ENCODE results near the gene DCUN1D3. TPM values are rescaled to one million over a fixed set of nuclear protein-coding genes. Genes with fewer than 3 reads are reported as not detected.
A peak's percentile ranks its signal among the peaks of the same experiment; 100 is the strongest.
"Not testable (repeated sequence)": the region's sequence is repeated elsewhere in the genome, so short reads cannot be mapped to it uniquely, and the experiment has no call there.

DCUN1D3 gene
- total and polyA plus RNA-seq, 2 donors (not counting 1 experiment from before 2014, with no cell fraction given) = 20.4 to 42.8 TPM

DNA sequence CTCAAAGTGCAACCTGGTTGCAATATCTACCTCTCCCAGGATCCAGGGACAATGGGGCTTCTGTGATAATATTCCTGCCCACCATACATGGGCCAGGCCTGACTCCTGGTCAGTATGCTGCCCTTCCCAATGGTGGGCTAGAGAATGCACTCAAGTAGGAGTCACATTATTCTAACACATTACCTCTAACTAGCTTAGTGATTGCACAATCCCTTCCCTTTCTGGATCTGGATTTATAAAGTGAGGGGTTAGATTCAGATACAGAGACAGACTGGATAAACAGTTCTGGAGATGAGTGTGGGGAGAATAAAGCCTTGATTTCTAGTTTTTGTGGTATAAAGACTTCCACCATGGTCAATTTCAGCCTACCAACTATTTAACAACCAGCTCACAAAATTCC is 33.4 kb upstream of the DCUN1D3 start:
- Histone ChIP-seq H3K27ac (ENCODE audit: insufficient read depth, low read length) (no peak overlapping the region), H3K9ac (ENCODE audit: insufficient read depth, low read length) (no peak overlapping the region), H3K4me1 (ENCODE audit: control insufficient read depth, extremely low read depth, insufficient read depth, low read length) (no peaks in the 10 kb centered on the region), H3K9me3 (ENCODE audit: control insufficient read depth, insufficient read depth, low read depth, low read length) (no peaks in the 10 kb centered on the region), H4K20me1 (ENCODE audit: control insufficient read depth, extremely low read depth, insufficient read depth, low read length) (no peaks in the 10 kb centered on the region), H3K4me2 (ENCODE audit: extremely low read depth, insufficient read depth, low read length) (no peak overlapping the region), H3K27me3 (ENCODE audit: control insufficient read depth, insufficient read depth, low read length) (no peaks in the 10 kb centered on the region), H3K79me2 (ENCODE audit: control insufficient read depth, insufficient read depth, low read length) (no peaks in the 10 kb centered on the region), H3K36me3 (ENCODE audit: control insufficient read depth, insufficient read depth, low read length) (no peaks in the 10 kb centered on the region), H3K4me3 (replicated peaks in 1 of 4; ENCODE audit: control extremely low read depth in 1 of 4, insufficient read depth in 1 of 4, low read depth in 3 of 4, low read length in 4 of 4) (no peak overlapping the region), H2AFZ (ENCODE audit: low read length) (no peak overlapping the region)
- no peak for DNase-seq (ENCODE audit: low read depth in 2 of 2)
- TF ChIP-seq, protein P1, sequence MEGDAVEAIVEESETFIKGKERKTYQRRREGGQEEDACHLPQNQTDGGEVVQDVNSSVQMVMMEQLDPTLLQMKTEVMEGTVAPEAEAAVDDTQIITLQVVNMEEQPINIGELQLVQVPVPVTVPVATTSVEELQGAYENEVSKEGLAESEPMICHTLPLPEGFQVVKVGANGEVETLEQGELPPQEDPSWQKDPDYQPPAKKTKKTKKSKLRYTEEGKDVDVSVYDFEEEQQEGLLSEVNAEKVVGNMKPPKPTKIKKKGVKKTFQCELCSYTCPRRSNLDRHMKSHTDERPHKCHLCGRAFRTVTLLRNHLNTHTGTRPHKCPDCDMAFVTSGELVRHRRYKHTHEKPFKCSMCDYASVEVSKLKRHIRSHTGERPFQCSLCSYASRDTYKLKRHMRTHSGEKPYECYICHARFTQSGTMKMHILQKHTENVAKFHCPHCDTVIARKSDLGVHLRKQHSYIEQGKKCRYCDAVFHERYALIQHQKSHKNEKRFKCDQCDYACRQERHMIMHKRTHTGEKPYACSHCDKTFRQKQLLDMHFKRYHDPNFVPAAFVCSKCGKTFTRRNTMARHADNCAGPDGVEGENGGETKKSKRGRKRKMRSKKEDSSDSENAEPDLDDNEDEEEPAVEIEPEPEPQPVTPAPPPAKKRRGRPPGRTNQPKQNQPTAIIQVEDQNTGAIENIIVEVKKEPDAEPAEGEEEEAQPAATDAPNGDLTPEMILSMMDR (conservative IDR thresholded peaks at IDR 0.05 in 1 of 2, IDR thresholded peaks at IDR 0.05 in 1 of 2; ENCODE audit: low read depth in 1 of 2, low read length in 2 of 2) = no peak

DNA sequence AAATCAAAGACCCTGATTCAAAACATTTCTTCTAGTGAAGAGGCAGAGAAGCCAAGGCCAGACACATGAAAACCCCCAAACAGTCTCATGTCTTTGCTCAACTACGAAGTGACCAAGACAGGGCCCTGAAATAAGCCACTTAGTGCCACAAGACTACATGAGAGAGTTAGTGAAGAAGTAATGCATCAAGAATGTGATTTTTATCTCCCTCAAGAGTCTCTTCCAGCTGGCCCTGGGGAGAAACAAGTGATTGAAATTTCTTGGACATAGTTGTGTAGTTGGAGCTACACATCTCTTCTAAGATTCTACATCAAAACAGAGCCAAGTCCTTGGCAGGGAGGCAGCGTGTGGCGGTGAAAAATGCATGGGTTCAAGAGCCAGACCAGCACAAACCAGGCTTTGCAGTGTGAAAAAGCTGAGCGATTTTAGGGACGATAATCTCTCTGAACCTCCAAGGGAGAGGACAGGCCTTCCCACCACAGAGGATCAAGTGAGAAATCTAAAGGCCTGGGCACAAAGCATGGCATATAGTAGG is 31.0 kb upstream of the DCUN1D3 start:
- no peak overlapping the region for H3K4me3 ChIP-seq (replicated peaks in 1 of 4; ENCODE audit: control extremely low read depth in 1 of 4, insufficient read depth in 1 of 4, low read depth in 3 of 4, low read length in 4 of 4)
- no peaks in the 10 kb centered on the region for H3K4me1 ChIP-seq (ENCODE audit: control insufficient read depth, extremely low read depth, insufficient read depth, low read length)
- H3K36me3 ChIP-seq (ENCODE audit: control insufficient read depth, insufficient read depth, low read length) = no peaks in the 10 kb centered on the region
- no peak overlapping the region for H3K27ac ChIP-seq (ENCODE audit: insufficient read depth, low read length)
- H3K9ac ChIP-seq (ENCODE audit: insufficient read depth, low read length) = no peak overlapping the region
- no peak overlapping the region for H3K4me2 ChIP-seq (ENCODE audit: extremely low read depth, insufficient read depth, low read length)
- DNase-seq (ENCODE audit: low read depth in 2 of 2) = peak in 1 of 2 donors; percentile 54
- H2AFZ ChIP-seq (ENCODE audit: low read length) = no peak overlapping the region
- H4K20me1 ChIP-seq (ENCODE audit: control insufficient read depth, extremely low read depth, insufficient read depth, low read length) = no peaks in the 10 kb centered on the region
- no peaks in the 10 kb centered on the region for H3K9me3 ChIP-seq (ENCODE audit: control insufficient read depth, insufficient read depth, low read depth, low read length)
- H3K27me3 ChIP-seq (ENCODE audit: control insufficient read depth, insufficient read depth, low read length) = no peaks in the 10 kb centered on the region
- TF ChIP-seq, protein P1 (conservative IDR thresholded peaks at IDR 0.05 in 1 of 2, IDR thresholded peaks at IDR 0.05 in 1 of 2; ENCODE audit: low read depth in 1 of 2, low read length in 2 of 2) = no peak
- TF ChIP-seq EZH2 (IDR thresholded peaks at IDR 0.05; ENCODE audit: low read length, missing control alignments) = no peak
- H3K79me2 ChIP-seq (ENCODE audit: control insufficient read depth, insufficient read depth, low read length) = no peaks in the 10 kb centered on the region

DNA sequence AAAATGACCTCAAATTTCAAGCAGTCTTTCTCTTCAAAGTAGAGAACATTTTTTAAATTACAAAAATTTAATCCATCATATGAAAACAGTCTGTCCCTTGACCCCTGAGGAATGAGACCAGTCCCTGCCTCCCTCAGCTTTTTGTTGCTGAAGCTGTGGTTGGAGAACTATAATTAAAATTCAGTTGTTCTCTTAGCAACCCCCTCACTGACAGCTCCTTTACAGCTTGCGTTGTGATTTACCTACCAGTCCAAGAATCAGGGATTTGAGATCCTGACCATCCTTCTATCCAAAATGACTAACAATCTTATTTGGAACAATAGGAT is 30.2 kb upstream of the DCUN1D3 start:
- Histone ChIP-seq H3K27ac (ENCODE audit: insufficient read depth, low read length) (no peak overlapping the region), H3K9ac (ENCODE audit: insufficient read depth, low read length) (no peak overlapping the region), H3K9me3 (ENCODE audit: control insufficient read depth, insufficient read depth, low read depth, low read length) (no peaks in the 10 kb centered on the region), H3K4me1 (ENCODE audit: control insufficient read depth, extremely low read depth, insufficient read depth, low read length) (no peaks in the 10 kb centered on the region), H3K4me2 (ENCODE audit: extremely low read depth, insufficient read depth, low read length) (no peak overlapping the region), H4K20me1 (ENCODE audit: control insufficient read depth, extremely low read depth, insufficient read depth, low read length) (no peaks in the 10 kb centered on the region), H2AFZ (ENCODE audit: low read length) (no peak overlapping the region), H3K36me3 (ENCODE audit: control insufficient read depth, insufficient read depth, low read length) (no peaks in the 10 kb centered on the region), H3K27me3 (ENCODE audit: control insufficient read depth, insufficient read depth, low read length) (no peaks in the 10 kb centered on the region), H3K79me2 (ENCODE audit: control insufficient read depth, insufficient read depth, low read length) (no peaks in the 10 kb centered on the region), H3K4me3 (replicated peaks in 1 of 4; ENCODE audit: control extremely low read depth in 1 of 4, insufficient read depth in 1 of 4, low read depth in 3 of 4, low read length in 4 of 4) (no peak overlapping the region)
- peak in 1 of 2 donors; percentile 50 for DNase-seq (ENCODE audit: low read depth in 2 of 2)
- no peak for TF ChIP-seq EZH2 (IDR thresholded peaks at IDR 0.05; ENCODE audit: low read length, missing control alignments)
- TF ChIP-seq, protein P1 (conservative IDR thresholded peaks at IDR 0.05 in 1 of 2, IDR thresholded peaks at IDR 0.05 in 1 of 2; ENCODE audit: low read depth in 1 of 2, low read length in 2 of 2) = no peak

DNA sequence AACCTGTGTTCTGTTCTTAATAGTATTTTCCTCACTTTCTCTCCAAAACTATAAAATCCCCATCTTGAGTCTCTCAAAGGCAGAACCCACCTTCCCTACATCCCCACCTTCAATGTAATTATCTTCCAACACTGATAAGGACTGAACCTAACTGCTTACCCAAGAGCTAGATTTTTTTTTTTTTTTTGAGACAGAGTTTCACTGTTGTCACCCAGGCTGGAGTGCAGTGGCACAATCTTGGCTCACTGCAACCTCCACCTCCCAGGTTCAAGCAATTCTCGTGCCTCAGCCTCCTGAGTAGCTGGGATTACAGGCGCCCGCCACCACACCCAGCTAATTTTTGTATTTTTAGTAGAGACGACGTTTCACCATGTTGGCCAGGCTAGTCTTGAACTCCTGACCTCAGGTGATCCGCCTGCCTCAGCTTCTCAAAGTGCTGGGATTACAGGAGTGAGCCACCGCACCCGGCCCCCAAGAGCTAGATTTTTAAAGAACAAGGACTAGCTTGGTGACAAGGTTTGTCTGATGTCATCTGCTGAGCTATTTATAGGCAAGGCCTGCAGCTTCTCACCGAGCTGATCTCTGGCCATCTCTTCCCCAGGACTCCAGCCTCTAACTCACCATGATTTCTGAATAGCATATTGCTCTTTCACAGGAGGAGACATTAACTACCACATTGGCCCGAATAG is 29.7 kb upstream of the DCUN1D3 start:
- not testable (repeated sequence) for H2AFZ ChIP-seq (ENCODE audit: low read length); H3K4me1 ChIP-seq (ENCODE audit: control insufficient read depth, extremely low read depth, insufficient read depth, low read length); H3K27ac ChIP-seq (ENCODE audit: insufficient read depth, low read length); H3K79me2 ChIP-seq (ENCODE audit: control insufficient read depth, insufficient read depth, low read length); H3K4me3 ChIP-seq (replicated peaks in 1 of 4; ENCODE audit: control extremely low read depth in 1 of 4, insufficient read depth in 1 of 4, low read depth in 3 of 4, low read length in 4 of 4); H4K20me1 ChIP-seq (ENCODE audit: control insufficient read depth, extremely low read depth, insufficient read depth, low read length); H3K9me3 ChIP-seq (ENCODE audit: control insufficient read depth, insufficient read depth, low read depth, low read length); H3K9ac ChIP-seq (ENCODE audit: insufficient read depth, low read length); DNase-seq (ENCODE audit: low read depth in 2 of 2); H3K27me3 ChIP-seq (ENCODE audit: control insufficient read depth, insufficient read depth, low read length); H3K36me3 ChIP-seq (ENCODE audit: control insufficient read depth, insufficient read depth, low read length); H3K4me2 ChIP-seq (ENCODE audit: extremely low read depth, insufficient read depth, low read length)

Measured in fibroblast of lung (primary cell).